Gastrocnemius medialis (tissue), 4 donors: ENCODE results near the gene JDP2. TPM values are rescaled to one million over a fixed set of nuclear protein-coding genes. Genes with fewer than 3 reads are reported as not detected.

Experiments
- ATAC-seq, 2 donors: fragments of 150-250 bp; one replicate each; pipeline ENCODE4 v1.9.1; 2016
- DNase-seq, 2 donors: peaks; one replicate each; pipeline ENCODE4 v3.0.0-alpha.2; 2019
- H3K27ac ChIP-seq, 4 donors: fragments of 200-600 bp; sonication (generic); 1 replicate in 1 of 4; 2 replicates in 3 of 4; pipeline ENCODE4 v1.5.1; 2016 to 2018; ENCODE audit warnings: mild to moderate bottlenecking in 2 of 4, moderate library complexity in 1 of 4
- H3K27me3 ChIP-seq, 3 donors: fragments of 200-600 bp; sonication (generic) in 2 of 3; 1 replicate in 1 of 3; 2 replicates in 2 of 3; pipeline versions ENCODE4 v1.5.1 to v1.6.0; 2016 to 2019; ENCODE audit warnings: mild to moderate bottlenecking in 1 of 3, moderate library complexity in 1 of 3
- H3K36me3 ChIP-seq, 2 donors: fragments of 200-600 bp; sonication (generic) in 1 of 2; one replicate each; pipeline ENCODE4 v1.5.1; 2017 to 2018
- H3K4me1 ChIP-seq, 2 donors: fragments of 200-600 bp; sonication (generic) in 1 of 2; one replicate each; pipeline ENCODE4 v1.5.1; 2016 to 2017; ENCODE audit warnings: mild to moderate bottlenecking in 2 of 2
- H3K4me3 ChIP-seq, 4 donors: fragments of 200-600 bp; sonication (generic) in 3 of 4; 1 replicate in 1 of 4; 2 replicates in 3 of 4; pipeline ENCODE4 v1.5.1; 2016 to 2019; ENCODE audit warnings: mild to moderate bottlenecking in 2 of 4
- H3K9me3 ChIP-seq, 3 donors: fragments of 200-600 bp; sonication (generic) in 2 of 3; 1 replicate in 1 of 3; 2 replicates in 2 of 3; pipeline ENCODE4 v1.5.1; 2016 to 2019
- CTCF ChIP-seq, 5 experiments: fragments of 450-650 bp in 3 of 5; fragments of 200-600 bp in 2 of 5; sonication (generic) in 2 of 5; IDR thresholded peaks in 4 of 5; conservative IDR thresholded peaks in 1 of 5; 1 replicate in 4 of 5; 2 replicates in 1 of 5; pipeline ENCODE4 v1.5.1; 2016 to 2019; ENCODE audit warnings: antibody characterized with exemption in 5 of 5, mild to moderate bottlenecking in 3 of 5, moderate library complexity in 3 of 5
- POLR2A ChIP-seq, 2 donors: fragments of 450-650 bp; IDR thresholded peaks; one replicate each; pipeline ENCODE4 v1.6.1; 2017; ENCODE audit warnings: antibody characterized with exemption in 2 of 2, mild to moderate bottlenecking in 2 of 2, moderate library complexity in 2 of 2
- in situ Hi-C, 4 donors: fragments of 200-750 bp; cut with MboI; loops; one replicate each; pipeline versions ENCODE4 v1.15.0 to v1.8.0; 2017; ENCODE audit warnings: low sequenced_read_pairs in 4 of 4
- intact Hi-C: fragments of 100-400 bp; cut with DNase I; formaldehyde crosslinking; loops from one replicate; pipeline ENCODE4 v1.15.1; 2023; ENCODE audit warnings: low total_unique reads
- total RNA-seq, 4 donors: library from RNA; depleted of rRNA; stranded (reverse); fragments of >200 nt; gene quantifications; one replicate each; pipeline versions ENCODE4 v1.1.0 to v1.2.3, GENCODE V29; 2016

JDP2 gene
- total RNA-seq, 4 donors from 2014 or later = 17.3 to 80.2 (median 31.7) TPM

GRCh38 chr14:75430526-75430925 is 2.7 kb downstream of the JDP2 start:
- Histone ChIP-seq H3K27ac (peak overlapping the region; percentile 85 to 96 (median 94)), H3K9me3 (no peaks in the 10 kb centered on the region), H3K4me1 (peaks cover 55 to 81% of the 10 kb centered on the region in 2 donors), H3K4me3 (peak overlapping the region; percentile 66 to 92 (median 84)), H3K27me3 (no peaks in the 10 kb centered on the region), H3K36me3 (peaks cover 0 to 32% of the 10 kb centered on the region in 2 donors)
- TF ChIP-seq POLR2A (IDR thresholded peaks at IDR 0.05) = no peak
- TF ChIP-seq CTCF (IDR thresholded peaks at IDR 0.05 in 4 of 5, conservative IDR thresholded peaks at IDR 0.05 in 1 of 5) = no peak
- intact Hi-C loops = loop anchor here (1.0 to 5.0 kb wide), 2 partner anchors 58 to 132 kb away; no protein-coding TSS in a partner anchor
- peak; percentile 76 to 88 for DNase-seq
- peak; percentile 48 to 60 for ATAC-seq
- in situ Hi-C loops = no loop called here

- intact Hi-C loops (loop anchor here (1.0 to 5.0 kb wide), 2 partner anchors 57 to 131 kb away; no protein-coding TSS in a partner anchor), in situ Hi-C loops (no loop called here)
- DNase-seq (no peak), ATAC-seq (no peak)
- Histone ChIP-seq H3K4me3 (peak overlapping the region; percentile 66 to 92 (median 84)), H3K9me3 (no peaks in the 10 kb centered on the region), H3K27me3 (no peaks in the 10 kb centered on the region), H3K36me3 (peaks cover 0 to 32% of the 10 kb centered on the region in 2 donors), H3K4me1 (peaks cover 53 to 80% of the 10 kb centered on the region in 2 donors), H3K27ac (peak overlapping the region; percentile 85 to 96 (median 94))
- TF ChIP-seq CTCF (IDR thresholded peaks at IDR 0.05 in 4 of 5, conservative IDR thresholded peaks at IDR 0.05 in 1 of 5) (no peak), POLR2A (IDR thresholded peaks at IDR 0.05) (no peak)
These were observed 3.2 kb downstream of the JDP2 start for GRCh38 chr14:75430976-75431375.

GRCh38 chr14:75431827-75432226 is 4.0 kb downstream of the JDP2 start:
- Histone ChIP-seq H3K4me1 (peaks cover 53 to 80% of the 10 kb centered on the region in 2 donors), H3K27me3 (no peaks in the 10 kb centered on the region), H3K9me3 (no peaks in the 10 kb centered on the region), H3K36me3 (peaks cover 0 to 32% of the 10 kb centered on the region in 2 donors), H3K27ac (peak overlapping the region; percentile 85 to 96 (median 94)), H3K4me3 (no peak overlapping the region)
- intact Hi-C loops (loop anchor here (5.0 kb wide), 1 partner anchor 130 kb away; no protein-coding TSS in a partner anchor), in situ Hi-C loops (no loop called here)
- no peak for ATAC-seq
- no peak for DNase-seq
- TF ChIP-seq POLR2A (IDR thresholded peaks at IDR 0.05) (no peak), CTCF (IDR thresholded peaks at IDR 0.05 in 4 of 5, conservative IDR thresholded peaks at IDR 0.05 in 1 of 5) (no peak)

GRCh38 chr14:75432411-75432810 is 4.6 kb downstream of the JDP2 start:
- H3K27me3 ChIP-seq = no peaks in the 10 kb centered on the region
- TF ChIP-seq POLR2A (IDR thresholded peaks at IDR 0.05) (no peak), CTCF (IDR thresholded peaks at IDR 0.05 in 4 of 5, conservative IDR thresholded peaks at IDR 0.05 in 1 of 5) (no peak)
- peak overlapping the region in 3 of 4 donors; percentile 85 to 94 (median 93) for H3K27ac ChIP-seq
- DNase-seq (no peak), ATAC-seq (no peak)
- peaks cover 0 to 32% of the 10 kb centered on the region in 2 donors for H3K36me3 ChIP-seq
- intact Hi-C loops = loop anchor here (5.0 kb wide), 1 partner anchor 130 kb away; no protein-coding TSS in a partner anchor
- H3K4me1 ChIP-seq = peaks cover 55 to 80% of the 10 kb centered on the region in 2 donors
- in situ Hi-C loops = no loop called here
- H3K9me3 ChIP-seq = no peaks in the 10 kb centered on the region
- no peak overlapping the region for H3K4me3 ChIP-seq
